ENCODE data around the gene RYR2. TPM values are rescaled to one million over a fixed set of nuclear protein-coding genes. Genes with fewer than 3 reads are reported as not detected.
"Not testable (repeated sequence)": the region's sequence is repeated elsewhere in the genome, so short reads cannot be mapped to it uniquely, and the experiment has no call there.

The RYR2 gene
- total and polyA plus RNA-seq, 9 of the 15 experiments (the other 6 are each of a cell fraction or from before 2014, with no cell fraction given): 0.03 to 0.42 (median 0.14) TPM

DNA sequence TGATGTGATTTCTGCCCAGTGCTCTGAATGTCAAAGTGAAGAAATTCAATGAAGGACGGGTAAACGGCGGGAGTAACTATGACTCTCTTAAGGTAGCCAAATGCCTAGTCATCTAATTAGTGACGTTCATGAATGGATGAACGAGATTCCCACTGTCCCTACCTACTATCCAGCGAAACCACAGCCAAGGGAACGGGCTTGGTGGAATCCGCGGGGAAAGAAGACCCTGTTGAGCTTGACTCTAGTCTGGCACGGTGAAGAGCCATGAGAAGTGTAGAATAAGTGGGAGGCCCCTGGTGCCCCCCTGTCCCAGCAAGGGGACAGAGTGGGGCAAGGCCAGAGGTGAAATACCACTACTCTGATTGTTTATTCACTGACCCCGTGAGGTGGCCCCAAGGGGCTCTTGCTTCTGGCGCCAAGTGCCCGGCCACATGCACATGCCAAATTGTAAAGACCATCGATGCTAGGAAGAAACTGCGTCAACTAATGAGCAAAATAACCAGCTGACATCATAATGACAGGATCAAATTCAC is 561.1 kb downstream of the RYR2 start:
- DNase-seq (ENCODE audit: extremely low read depth in 1 of 4, low spot score in 3 of 4); H3K27me3 ChIP-seq (ENCODE audit: control insufficient read depth in 2 of 2, insufficient read depth in 2 of 2, low read length in 2 of 2); BruUV-seq (replicated peaks); POLR2A ChIA-PET; H3K4me3 ChIP-seq; CTCF ChIA-PET (ENCODE audit: low intra/inter-chr PET ratio); in situ Hi-C loops (cut with MboI); H3K9ac ChIP-seq (ENCODE audit: insufficient read depth in 1 of 2, low read depth in 2 of 2, low read length in 2 of 2); H3K4me2 ChIP-seq (ENCODE audit: insufficient read depth, low read length); H3K36me3 ChIP-seq (ENCODE audit: control insufficient read depth, insufficient read depth, low read length); H3K4me1 ChIP-seq (replicated peaks in 1 of 2; ENCODE audit: control insufficient read depth in 2 of 2, insufficient read depth in 2 of 2, low read length in 2 of 2); H3K27ac ChIP-seq (ENCODE audit: extremely low read depth, low read depth, low read length); H3K79me2 ChIP-seq (ENCODE audit: control insufficient read depth, insufficient read depth, low read length); H2AFZ ChIP-seq (ENCODE audit: low read depth, low read length); FAIRE-seq; intact Hi-C loops (cut with micrococcal nuclease); ATAC-seq; H3K9me1 ChIP-seq (ENCODE audit: control insufficient read depth, insufficient read depth, low read length); H3K9me3 ChIP-seq (replicated peaks; ENCODE audit: control insufficient read depth, insufficient read depth, low read depth, low read length); H4K20me1 ChIP-seq (replicated peaks; ENCODE audit: control insufficient read depth, insufficient read depth, low read length): not testable (repeated sequence)
- 2% methylated on average over 15 of the region's 15 CpGs for WGBS (ENCODE audit: insufficient coverage, low coverage, missing lambda C conversion rate)

DNA sequence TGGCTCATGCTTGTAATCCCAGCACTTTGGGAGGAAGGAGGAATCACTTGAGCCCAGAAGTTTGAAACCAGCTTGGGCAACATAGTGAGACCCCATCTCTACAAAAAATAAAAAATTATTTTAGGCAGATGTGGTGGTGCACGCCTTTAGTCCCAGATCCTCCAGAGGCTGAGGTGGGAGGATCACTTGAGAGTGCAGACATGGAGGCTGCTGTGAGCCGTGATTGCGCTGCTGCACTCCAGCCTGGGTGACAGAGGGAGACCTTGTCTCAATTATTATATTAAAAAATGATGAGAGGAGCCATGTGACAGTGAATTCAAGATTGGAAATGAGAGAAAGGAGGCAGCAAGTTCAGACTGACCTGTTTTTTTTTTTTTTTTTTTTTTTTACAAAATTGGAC is 566.4 kb downstream of the RYR2 start:
- Histone ChIP-seq H3K9ac (ENCODE audit: insufficient read depth in 1 of 2, low read depth in 2 of 2, low read length in 2 of 2) (no peak overlapping the region), H3K9me1 (ENCODE audit: control insufficient read depth, insufficient read depth, low read length) (no peaks in the 10 kb centered on the region), H3K9me3 (replicated peaks; ENCODE audit: control insufficient read depth, insufficient read depth, low read depth, low read length) (no peaks in the 10 kb centered on the region; the same call in 1 of the 2 replicates), H2AFZ (ENCODE audit: low read depth, low read length) (no peak overlapping the region), H3K27ac (ENCODE audit: extremely low read depth, low read depth, low read length) (no peak overlapping the region), H3K4me1 (replicated peaks in 1 of 2; ENCODE audit: control insufficient read depth in 2 of 2, insufficient read depth in 2 of 2, low read length in 2 of 2) (no peaks in the 10 kb centered on the region), H4K20me1 (replicated peaks; ENCODE audit: control insufficient read depth, insufficient read depth, low read length) (no peaks in the 10 kb centered on the region), H3K4me2 (ENCODE audit: insufficient read depth, low read length) (no peak overlapping the region), H3K4me3 (no peak overlapping the region), H3K36me3 (ENCODE audit: control insufficient read depth, insufficient read depth, low read length) (no peaks in the 10 kb centered on the region), H3K27me3 (ENCODE audit: control insufficient read depth in 2 of 2, insufficient read depth in 2 of 2, low read length in 2 of 2) (no peaks in the 10 kb centered on the region), H3K79me2 (ENCODE audit: control insufficient read depth, insufficient read depth, low read length) (no peaks in the 10 kb centered on the region)
- POLR2A ChIA-PET: no interaction called here
- no TSS peak for BruUV-seq (replicated peaks)
- no peak for FAIRE-seq
- TF ChIP-seq, protein P1, sequence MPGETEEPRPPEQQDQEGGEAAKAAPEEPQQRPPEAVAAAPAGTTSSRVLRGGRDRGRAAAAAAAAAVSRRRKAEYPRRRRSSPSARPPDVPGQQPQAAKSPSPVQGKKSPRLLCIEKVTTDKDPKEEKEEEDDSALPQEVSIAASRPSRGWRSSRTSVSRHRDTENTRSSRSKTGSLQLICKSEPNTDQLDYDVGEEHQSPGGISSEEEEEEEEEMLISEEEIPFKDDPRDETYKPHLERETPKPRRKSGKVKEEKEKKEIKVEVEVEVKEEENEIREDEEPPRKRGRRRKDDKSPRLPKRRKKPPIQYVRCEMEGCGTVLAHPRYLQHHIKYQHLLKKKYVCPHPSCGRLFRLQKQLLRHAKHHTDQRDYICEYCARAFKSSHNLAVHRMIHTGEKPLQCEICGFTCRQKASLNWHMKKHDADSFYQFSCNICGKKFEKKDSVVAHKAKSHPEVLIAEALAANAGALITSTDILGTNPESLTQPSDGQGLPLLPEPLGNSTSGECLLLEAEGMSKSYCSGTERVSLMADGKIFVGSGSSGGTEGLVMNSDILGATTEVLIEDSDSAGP (CRISPR knock-in tag; IDR thresholded peaks at IDR 0.05): no peak
- TF ChIP-seq NFE2 (IDR thresholded peaks at IDR 0.05; ENCODE audit: low read depth) (no peak), XRCC3 (IDR thresholded peaks at IDR 0.05) (no peak), ZNF12 (CRISPR knock-in tag; IDR thresholded peaks at IDR 0.05) (no peak), KDM4B (IDR thresholded peaks at IDR 0.05; ENCODE audit: borderline replicate concordance in 2 of 2, low read depth in 1 of 2) (no peak), HEY1 (CRISPR knock-in tag; IDR thresholded peaks at IDR 0.05; ENCODE audit: borderline replicate concordance) (no peak), KLF16 (IDR thresholded peaks at IDR 0.05) (no peak), SIN3B (IDR thresholded peaks at IDR 0.05; ENCODE audit: low read depth) (no peak), SNRNP70 (optimal IDR thresholded peaks at IDR 0.05; ENCODE audit: low read depth, low read length) (no peak), SMARCA5 (IDR thresholded peaks at IDR 0.05) (no peak), ZNF707 (CRISPR knock-in tag; conservative IDR thresholded peaks at IDR 0.05) (no peak), PURB (CRISPR knock-in tag; IDR thresholded peaks at IDR 0.05; ENCODE audit: low read depth) (no peak), ZNF436 (CRISPR knock-in tag; IDR thresholded peaks at IDR 0.05) (no peak)
- TF ChIP-seq, protein P2, sequence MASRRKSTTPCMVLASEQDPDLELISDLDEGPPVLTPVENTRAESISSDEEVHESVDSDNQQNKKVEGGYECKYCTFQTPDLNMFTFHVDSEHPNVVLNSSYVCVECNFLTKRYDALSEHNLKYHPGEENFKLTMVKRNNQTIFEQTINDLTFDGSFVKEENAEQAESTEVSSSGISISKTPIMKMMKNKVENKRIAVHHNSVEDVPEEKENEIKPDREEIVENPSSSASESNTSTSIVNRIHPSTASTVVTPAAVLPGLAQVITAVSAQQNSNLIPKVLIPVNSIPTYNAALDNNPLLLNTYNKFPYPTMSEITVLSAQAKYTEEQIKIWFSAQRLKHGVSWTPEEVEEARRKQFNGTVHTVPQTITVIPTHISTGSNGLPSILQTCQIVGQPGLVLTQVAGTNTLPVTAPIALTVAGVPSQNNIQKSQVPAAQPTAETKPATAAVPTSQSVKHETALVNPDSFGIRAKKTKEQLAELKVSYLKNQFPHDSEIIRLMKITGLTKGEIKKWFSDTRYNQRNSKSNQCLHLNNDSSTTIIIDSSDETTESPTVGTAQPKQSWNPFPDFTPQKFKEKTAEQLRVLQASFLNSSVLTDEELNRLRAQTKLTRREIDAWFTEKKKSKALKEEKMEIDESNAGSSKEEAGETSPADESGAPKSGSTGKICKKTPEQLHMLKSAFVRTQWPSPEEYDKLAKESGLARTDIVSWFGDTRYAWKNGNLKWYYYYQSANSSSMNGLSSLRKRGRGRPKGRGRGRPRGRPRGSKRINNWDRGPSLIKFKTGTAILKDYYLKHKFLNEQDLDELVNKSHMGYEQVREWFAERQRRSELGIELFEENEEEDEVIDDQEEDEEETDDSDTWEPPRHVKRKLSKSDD (conservative IDR thresholded peaks at IDR 0.05; ENCODE audit: low read length): no peak
- intact Hi-C loops (cut with micrococcal nuclease) (no loop called here), in situ Hi-C loops (cut with MboI) (no loop called here)
- 5% methylated on average over 3 of the region's 3 CpGs for WGBS (ENCODE audit: insufficient coverage, low coverage, missing lambda C conversion rate)
- CTCF ChIA-PET (ENCODE audit: low intra/inter-chr PET ratio): no interaction called here
- ATAC-seq: no peak
- DNase-seq (ENCODE audit: extremely low read depth in 1 of 4, low spot score in 3 of 4): no peak
